Mesothelial cell of epicardium (in vitro differentiated cells): ENCODE results near the gene TBCD. TPM values are rescaled to one million over a fixed set of nuclear protein-coding genes. Genes with fewer than 3 reads are reported as not detected.
A peak's percentile ranks its signal among the peaks of the same experiment; 100 is the strongest.
"Not testable (repeated sequence)": the region's sequence is repeated elsewhere in the genome, so short reads cannot be mapped to it uniquely, and the experiment has no call there.

Experiments
- DNase-seq, 2 experiments: peaks; one replicate each; pipeline ENCODE4 v3.0.0; 2021; ENCODE audit warnings: low spot score in 2 of 2; ENCODE audit not compliant: unreplicated experiment in 2 of 2
- H3K27ac Mint-ChIP-seq: 2 replicates; pipeline ENCODE4 v1.8.0; 2021; ENCODE audit warnings: mixed read lengths
- H3K27me3 Mint-ChIP-seq: 2 replicates; pipeline ENCODE4 v1.8.0; 2021; ENCODE audit warnings: low read depth, mixed read lengths
- H3K36me3 Mint-ChIP-seq: 2 replicates; pipeline ENCODE4 v1.8.0; 2021; ENCODE audit warnings: mixed read lengths
- H3K4me1 Mint-ChIP-seq: 2 replicates; pipeline ENCODE4 v1.8.0; 2021; ENCODE audit warnings: mixed read lengths
- H3K4me3 Mint-ChIP-seq: 2 replicates; pipeline ENCODE4 v1.8.0; 2021; ENCODE audit warnings: mild to moderate bottlenecking, moderate library complexity, mixed read lengths
- H3K9me3 Mint-ChIP-seq: 2 replicates; pipeline ENCODE4 v1.8.0; 2021; ENCODE audit warnings: mixed read lengths
- total RNA-seq: library from RNA; stranded (reverse); gene quantifications from 3 replicates; pipeline ENCODE4 v1.2.1, GENCODE V29; 2021
- TF ChIP-seq, protein P1 (sequence below): fragments of 200-600 bp; sonication (generic); IDR thresholded peaks from one replicate; pipeline ENCODE4 v1.5.0; 2021; ENCODE audit warnings: antibody characterized with exemption; ENCODE audit not compliant: unreplicated experiment

The TBCD gene
- total RNA-seq, 1 donor from 2014 or later = 117 TPM

DNA sequence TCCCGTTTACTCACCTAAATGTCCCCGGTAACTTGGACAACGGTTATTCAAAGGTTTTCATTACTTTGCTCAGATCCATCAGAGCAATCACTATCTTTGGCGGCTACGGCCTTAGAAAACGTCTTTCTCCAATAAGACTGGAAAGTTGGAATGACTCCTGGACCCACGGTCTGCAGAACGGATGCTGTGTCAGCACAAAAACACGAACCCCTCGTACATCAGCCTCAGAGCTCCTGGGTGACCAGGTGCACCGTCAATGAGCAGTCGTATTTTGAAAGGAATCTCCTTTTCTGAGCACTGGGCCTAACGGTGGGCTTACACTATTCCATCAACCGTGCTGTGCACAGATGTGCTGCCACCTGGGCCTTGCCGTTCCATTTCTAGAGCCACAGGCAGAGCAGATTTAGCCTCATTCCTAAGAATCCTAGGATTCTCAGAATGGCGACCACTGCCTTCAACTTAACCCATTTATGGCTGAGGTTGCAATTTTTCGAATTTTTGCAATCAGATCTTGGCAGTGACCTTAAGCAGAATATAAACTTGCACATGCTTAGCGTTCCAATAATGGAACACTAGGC is 198.7 kb downstream of the TBCD start:
- Mint-ChIP-seq H3K27me3 (no peaks in the 10 kb centered on the region), H3K4me1 (no peaks in the 10 kb centered on the region), H3K36me3 (peaks cover 89% of the 10 kb centered on the region), H3K27ac (no peak overlapping the region), H3K9me3 (peaks cover 86% of the 10 kb centered on the region), H3K4me3 (no peak overlapping the region)
- TF ChIP-seq, protein P1, sequence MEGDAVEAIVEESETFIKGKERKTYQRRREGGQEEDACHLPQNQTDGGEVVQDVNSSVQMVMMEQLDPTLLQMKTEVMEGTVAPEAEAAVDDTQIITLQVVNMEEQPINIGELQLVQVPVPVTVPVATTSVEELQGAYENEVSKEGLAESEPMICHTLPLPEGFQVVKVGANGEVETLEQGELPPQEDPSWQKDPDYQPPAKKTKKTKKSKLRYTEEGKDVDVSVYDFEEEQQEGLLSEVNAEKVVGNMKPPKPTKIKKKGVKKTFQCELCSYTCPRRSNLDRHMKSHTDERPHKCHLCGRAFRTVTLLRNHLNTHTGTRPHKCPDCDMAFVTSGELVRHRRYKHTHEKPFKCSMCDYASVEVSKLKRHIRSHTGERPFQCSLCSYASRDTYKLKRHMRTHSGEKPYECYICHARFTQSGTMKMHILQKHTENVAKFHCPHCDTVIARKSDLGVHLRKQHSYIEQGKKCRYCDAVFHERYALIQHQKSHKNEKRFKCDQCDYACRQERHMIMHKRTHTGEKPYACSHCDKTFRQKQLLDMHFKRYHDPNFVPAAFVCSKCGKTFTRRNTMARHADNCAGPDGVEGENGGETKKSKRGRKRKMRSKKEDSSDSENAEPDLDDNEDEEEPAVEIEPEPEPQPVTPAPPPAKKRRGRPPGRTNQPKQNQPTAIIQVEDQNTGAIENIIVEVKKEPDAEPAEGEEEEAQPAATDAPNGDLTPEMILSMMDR = no peak
- no peak for DNase-seq

DNA sequence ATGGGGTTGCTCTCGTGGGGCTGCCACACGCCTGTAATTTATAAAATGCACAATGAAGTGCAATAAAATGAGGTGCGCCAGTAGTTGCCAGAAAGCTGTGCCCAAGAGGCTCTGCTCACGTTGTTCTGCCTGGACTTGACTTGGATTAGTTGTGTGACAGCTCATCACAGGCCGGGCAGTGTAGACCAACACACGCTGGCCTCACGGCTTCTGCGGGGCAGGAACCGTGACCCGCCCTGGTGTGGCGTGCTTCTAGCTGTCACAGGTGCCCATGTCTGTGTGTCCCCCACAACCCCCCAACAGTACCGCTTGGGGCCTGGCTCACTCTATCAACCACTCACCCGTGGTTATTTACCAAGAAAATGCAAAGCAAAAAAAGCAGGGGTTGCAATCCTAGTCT is 200.2 kb downstream of the TBCD start:
- TF ChIP-seq, protein P1 = no peak
- H3K4me1 Mint-ChIP-seq = no peaks in the 10 kb centered on the region
- peaks cover 75% of the 10 kb centered on the region for H3K9me3 Mint-ChIP-seq
- no peaks in the 10 kb centered on the region for H3K27me3 Mint-ChIP-seq
- H3K4me3 Mint-ChIP-seq = no peak overlapping the region
- H3K36me3 Mint-ChIP-seq = peaks cover 83% of the 10 kb centered on the region
- H3K27ac Mint-ChIP-seq = no peak overlapping the region
- no peak for DNase-seq

DNA sequence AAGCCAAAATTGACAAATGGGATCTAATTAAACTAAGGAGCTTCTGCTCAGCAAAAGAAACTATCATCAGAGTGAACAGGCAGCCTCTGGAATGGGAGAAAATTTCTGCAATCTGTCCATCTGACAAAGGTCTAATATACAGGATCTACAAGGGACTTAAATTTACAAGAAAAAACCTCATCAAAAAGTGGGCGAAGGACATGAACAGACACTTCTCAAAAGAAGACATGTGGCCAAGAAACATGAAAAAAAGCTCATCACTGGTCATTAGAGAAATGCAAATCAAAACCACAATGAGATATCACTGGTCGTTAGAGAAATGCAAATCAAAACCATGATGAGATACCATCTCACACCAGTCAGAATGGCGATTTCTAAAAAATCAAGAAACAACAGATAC is 203.2 kb downstream of the TBCD start:
- H3K4me1 Mint-ChIP-seq, H3K27me3 Mint-ChIP-seq, H3K27ac Mint-ChIP-seq, DNase-seq, H3K4me3 Mint-ChIP-seq: not testable (repeated sequence)
- H3K36me3 Mint-ChIP-seq = peaks cover 68% of the 10 kb centered on the region
- peaks cover 51% of the 10 kb centered on the region for H3K9me3 Mint-ChIP-seq

DNA sequence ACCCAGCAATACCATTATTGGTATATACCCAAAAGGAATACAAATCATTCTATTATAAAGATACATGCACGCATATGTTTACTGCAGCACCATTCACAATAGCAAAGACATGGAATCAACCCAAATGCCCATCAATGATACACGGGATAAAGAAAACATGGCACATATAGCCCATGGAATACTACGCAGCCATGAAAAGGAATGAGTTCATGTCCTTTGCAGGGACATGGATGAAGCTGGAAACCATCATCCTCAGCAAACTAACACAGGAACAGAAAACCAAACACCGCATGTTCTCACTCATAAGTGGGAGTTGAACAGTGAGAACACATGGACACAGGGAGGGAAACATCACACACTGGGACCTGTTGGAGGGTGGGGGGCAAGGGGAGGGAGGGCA is 203.8 kb downstream of the TBCD start:
- H3K27ac Mint-ChIP-seq, H3K4me1 Mint-ChIP-seq, H3K4me3 Mint-ChIP-seq, DNase-seq, H3K27me3 Mint-ChIP-seq: not testable (repeated sequence)
- peaks cover 63% of the 10 kb centered on the region for H3K36me3 Mint-ChIP-seq
- H3K9me3 Mint-ChIP-seq = peaks cover 46% of the 10 kb centered on the region

DNA sequence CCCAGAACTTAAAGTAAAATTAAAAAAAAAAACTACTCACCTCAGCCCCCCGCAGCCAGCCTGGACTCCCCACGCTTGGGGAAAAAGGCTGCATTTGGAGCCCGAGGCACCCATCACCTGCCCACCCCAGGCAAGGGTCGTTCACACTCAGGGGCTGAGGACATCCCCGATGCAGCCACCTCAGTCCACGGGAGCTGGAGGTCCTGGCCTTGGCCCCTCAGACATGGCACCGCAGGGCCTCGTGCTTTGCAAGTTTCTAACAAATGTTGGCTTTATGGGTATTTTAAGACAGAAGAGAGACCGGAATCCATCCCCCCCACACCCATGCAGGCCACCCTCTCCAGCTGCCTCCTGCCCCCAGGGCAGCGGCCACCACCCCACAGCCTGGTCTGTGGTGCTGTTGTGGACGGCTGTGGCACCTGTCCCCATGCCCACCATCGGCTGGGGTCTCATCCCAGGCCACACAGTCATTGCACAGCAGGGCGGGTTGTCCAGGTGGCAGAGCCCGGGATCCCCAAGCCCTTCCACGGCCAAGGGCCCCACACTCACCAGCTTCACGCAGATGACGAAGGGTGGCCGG is 204.4 kb downstream of the TBCD start:
- Mint-ChIP-seq H3K4me1 (no peaks in the 10 kb centered on the region), H3K9me3 (peaks cover 41% of the 10 kb centered on the region), H3K36me3 (peaks cover 57% of the 10 kb centered on the region), H3K27ac (no peak overlapping the region), H3K4me3 (no peak overlapping the region), H3K27me3 (no peaks in the 10 kb centered on the region)
- DNase-seq = peak in 1 of 2 experiments; percentile 35
- TF ChIP-seq, protein P1 = no peak

DNA sequence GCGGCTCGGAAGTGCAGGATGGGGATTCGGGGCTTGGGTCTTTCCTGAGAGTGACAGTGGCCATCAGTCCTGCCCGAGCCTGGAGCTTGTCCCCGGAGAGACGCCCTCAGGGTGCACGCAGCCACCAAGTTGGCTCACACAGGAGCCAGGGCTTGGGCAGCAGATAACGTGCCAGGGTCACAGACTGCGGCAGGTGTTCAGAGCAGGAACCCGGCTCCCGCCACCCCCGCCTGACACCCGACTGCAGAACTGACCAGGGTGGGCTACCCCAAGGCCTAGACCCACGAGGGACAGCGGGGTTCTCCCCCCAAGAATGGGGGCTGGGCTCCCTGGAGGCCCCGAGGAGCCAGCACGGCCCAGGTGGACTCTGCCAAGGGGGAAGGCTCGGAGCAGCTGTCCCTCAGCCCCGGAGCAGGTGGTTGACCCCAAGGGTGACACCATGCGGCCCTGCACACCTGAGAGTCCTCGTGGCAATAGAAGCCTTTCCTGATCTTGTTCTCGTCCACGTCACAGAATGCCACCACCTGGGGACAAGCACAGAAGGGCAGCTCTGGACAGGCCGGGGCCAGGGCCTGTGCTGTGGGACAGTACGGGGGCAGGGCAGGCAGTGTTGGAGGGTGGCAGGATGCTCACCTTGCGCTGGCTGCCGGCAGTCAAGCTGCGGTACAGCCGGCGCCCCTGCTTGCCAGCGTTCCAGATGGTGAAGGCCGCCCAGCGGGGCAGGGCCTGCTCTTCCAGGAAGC is 205.0 kb downstream of the TBCD start:
- DNase-seq = peak in 1 of 2 experiments; percentile 35
- Mint-ChIP-seq H3K4me1 (no peaks in the 10 kb centered on the region), H3K27ac (no peak overlapping the region), H3K36me3 (peaks cover 52% of the 10 kb centered on the region), H3K4me3 (no peak overlapping the region), H3K9me3 (peaks cover 35% of the 10 kb centered on the region), H3K27me3 (no peaks in the 10 kb centered on the region)
- TF ChIP-seq, protein P1 = no peak
